CD4-positive, alpha-beta T cell treated with Interleukin-12 subunit alpha and Interleukin-12 subunit beta, for 1 hour (primary cell): ENCODE results near the gene TDRD12.

ENCODE experiments used
- DNase-seq: peaks from one replicate; pipeline ENCODE4 v3.0.0-alpha.2; 2020

Gene TDRD12, protein sequence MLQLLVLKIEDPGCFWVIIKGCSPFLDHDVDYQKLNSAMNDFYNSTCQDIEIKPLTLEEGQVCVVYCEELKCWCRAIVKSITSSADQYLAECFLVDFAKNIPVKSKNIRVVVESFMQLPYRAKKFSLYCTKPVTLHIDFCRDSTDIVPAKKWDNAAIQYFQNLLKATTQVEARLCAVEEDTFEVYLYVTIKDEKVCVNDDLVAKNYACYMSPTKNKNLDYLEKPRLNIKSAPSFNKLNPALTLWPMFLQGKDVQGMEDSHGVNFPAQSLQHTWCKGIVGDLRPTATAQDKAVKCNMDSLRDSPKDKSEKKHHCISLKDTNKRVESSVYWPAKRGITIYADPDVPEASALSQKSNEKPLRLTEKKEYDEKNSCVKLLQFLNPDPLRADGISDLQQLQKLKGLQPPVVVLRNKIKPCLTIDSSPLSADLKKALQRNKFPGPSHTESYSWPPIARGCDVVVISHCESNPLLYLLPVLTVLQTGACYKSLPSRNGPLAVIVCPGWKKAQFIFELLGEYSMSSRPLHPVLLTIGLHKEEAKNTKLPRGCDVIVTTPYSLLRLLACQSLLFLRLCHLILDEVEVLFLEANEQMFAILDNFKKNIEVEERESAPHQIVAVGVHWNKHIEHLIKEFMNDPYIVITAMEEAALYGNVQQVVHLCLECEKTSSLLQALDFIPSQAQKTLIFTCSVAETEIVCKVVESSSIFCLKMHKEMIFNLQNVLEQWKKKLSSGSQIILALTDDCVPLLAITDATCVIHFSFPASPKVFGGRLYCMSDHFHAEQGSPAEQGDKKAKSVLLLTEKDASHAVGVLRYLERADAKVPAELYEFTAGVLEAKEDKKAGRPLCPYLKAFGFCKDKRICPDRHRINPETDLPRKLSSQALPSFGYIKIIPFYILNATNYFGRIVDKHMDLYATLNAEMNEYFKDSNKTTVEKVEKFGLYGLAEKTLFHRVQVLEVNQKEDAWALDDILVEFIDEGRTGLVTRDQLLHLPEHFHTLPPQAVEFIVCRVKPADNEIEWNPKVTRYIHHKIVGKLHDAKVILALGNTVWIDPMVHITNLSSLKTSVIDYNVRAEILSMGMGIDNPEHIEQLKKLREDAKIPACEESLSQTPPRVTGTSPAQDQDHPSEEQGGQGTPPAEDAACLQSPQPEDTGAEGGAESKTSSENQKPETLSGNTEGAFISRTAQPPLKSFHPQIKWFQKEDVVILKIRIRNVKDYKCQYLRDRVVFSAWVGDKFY (N-terminal part only)

DNA sequence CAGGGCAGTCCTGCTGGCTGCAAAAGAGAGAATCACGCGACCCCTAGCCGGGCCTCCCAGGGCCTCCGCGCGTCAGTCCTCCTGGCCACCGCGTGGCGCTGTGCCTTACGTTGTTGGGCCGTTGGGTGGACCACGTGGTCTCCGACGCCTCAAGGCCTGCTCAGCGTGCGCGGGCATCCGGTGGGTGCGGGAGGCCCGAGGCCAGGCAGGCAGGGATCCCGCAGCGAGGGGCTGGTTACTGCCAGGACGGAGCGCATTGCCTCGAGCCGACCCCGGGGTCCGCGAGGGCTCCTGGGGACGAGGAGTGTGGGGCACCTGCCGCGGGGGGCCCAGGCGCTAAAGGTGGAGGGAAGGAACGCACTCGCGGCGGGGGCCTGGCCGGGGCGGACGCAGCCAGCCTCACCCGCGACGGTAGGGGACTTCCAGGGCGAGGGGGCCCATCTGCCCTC, at the start of gene TDRD12:
TDRD12 (plus strand) TSS at position 157 of the 449 bp plus-strand sequence. CDS start 306 bp downstream, outside the sequence.
- no peak for DNase-seq

GRCh38 chr19:32671883-32672593, 47.5 kb upstream of the TDRD12 start:
- DNase-seq: no peak

DNA sequence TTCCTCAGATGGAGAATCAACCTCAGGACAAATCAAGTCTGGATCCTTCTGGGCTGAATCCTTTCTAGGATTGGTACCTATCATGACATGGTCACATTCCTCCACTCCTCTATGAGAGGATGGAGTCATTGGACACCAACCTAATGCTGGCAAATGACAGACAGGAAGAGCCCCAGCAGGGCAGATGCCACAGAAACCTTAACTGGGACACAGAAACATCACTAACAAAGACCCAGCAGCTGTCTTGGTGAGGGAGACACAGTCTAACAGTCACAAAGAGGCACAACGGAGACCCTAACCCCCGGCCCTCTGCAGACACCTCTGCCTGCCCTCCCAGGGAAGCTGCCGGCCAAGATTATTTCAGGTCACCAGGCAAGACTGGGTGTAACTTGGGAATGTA, 46.7 kb upstream of the TDRD12 start:
- DNase-seq: no peak

DNA sequence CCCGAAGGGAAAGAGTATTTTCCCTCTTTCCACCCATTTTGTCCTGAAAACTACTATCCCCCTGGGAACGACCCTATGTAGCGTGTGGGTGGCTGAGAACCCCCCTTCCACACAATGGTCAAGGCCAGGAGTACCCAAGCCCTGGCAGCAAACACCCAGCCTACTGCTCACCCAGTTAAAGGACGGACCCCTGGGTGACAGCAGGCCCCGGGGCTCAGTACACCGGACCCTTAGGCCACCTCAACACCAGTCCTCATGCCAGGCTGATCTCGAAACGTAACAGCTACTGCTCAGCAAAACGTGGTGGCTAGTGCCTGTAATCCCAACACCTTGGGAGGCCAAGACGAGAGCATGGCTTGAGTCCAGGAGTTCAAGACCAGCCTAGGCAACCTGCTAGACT, 46.0 kb upstream of the TDRD12 start:
- DNase-seq: no peak

DNA sequence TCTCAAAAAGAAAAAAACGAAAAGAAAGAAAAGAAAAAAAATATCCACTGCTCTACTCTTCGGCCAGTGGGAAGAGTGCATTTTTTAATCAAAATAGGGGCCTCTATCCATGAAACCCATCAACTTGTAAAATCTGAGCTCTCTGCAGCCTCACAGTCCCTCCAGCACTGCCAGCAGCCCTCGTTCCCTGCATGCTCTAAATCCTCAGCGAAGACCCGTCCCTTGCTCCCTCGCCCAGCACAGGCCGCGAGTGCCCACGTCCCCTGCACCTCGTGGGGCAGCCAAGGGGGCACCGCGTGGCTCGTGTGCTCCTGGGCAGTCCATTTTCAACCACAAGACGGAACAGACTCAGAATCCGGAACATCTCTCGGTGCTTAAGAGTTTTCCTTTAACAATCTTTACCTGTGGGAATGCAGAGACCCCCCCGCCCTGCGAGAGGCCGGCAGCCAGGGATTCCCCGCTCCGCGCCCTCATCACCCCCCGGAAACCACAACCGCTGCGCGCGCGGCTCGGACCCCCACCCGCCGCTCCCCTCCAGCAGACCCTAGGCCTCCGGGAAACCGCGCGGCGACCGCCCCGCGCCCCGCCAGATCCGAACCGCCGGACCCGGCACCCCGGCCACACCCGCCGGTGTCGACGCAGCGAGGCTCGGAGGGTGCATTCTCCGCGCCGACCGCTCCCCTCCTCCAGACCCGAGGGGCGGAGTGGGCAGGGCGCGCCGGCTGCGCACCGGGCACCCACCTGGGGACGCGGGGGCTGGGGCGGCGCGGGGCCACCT, 45.2 kb upstream of the TDRD12 start:
- DNase-seq: peak; percentile 39

DNA sequence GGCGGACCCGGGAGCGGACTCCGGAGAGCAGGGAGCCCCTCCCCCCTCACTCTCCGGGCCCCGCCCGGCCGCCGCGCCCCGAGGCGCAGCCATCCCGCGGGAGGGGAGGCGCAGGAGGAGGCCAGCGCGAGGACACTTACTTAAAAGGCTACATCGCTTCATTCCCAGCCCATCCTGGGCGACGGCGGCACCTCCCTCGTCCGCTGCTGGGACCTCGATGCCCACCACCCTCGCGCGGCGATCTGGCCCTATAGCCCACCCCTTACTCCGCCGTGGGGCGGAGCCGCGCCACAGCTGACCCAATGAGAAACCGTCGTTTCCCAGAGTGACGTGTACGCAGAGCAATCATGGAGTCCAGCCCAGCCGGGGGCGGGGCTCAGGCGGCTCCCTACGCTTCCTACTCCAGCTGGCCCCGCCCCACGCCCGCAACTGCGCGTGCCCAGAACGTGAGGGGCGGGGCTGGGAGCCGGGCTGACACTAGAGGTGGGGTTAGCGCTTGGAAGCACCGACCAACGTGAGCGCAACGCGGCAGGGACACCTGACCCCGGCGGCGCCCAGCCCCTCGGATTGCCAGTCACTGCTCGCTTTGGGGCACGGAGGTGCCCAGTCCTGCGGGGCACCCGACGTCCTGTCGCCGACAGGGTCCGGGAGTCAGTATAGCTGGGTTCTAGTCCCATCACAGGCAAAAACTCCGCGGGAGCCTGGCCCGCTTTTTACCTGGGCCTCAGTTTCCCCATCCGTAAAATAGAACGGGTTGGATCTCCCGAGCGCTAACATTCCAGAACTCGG, 44.4 kb upstream of the TDRD12 start, which contains the start of gene ANKRD27:
ANKRD27 (minus strand) TSS at position 250 of the 789 bp plus-strand sequence. CDS start 16,165 bp downstream, outside the sequence.
- DNase-seq: peak; percentile 98

GRCh38 chr19:32675720-32676185, 43.8 kb upstream of the TDRD12 start, which contains the start of gene RGS9BP:
TSS of gene RGS9BP (plus strand) at chr19:32675848. CDS start at chr19:32676264, 416 bp downstream.
- peak; percentile 76 for DNase-seq

GRCh38 chr19:32676186-32676894, 43.2 kb upstream of the TDRD12 start:
- DNase-seq: peak; percentile 19

DNA sequence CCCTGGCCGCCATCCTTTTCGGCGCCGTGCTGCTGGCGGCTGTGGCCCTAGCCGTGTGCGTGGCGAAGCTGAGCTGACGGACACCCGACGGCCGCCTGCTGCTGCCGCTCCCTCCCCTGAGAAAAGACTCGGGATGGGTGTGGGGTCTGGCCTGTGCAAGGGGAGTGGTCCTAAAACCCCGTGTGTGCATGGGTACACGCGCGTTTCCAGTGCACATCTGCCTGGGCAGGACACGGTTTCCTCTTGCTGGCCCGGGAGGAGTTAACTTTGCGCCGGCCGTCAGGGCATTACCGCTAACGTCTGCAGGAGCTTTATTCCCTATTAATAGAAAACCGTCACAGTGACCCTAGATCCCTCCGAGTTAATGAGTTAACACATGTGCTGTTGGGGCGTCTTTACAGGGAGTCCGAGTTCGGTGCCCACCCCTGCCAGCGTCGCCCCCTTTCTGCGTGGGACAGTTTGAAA, 42.6 kb upstream of the TDRD12 start:
- DNase-seq: no peak

DNA sequence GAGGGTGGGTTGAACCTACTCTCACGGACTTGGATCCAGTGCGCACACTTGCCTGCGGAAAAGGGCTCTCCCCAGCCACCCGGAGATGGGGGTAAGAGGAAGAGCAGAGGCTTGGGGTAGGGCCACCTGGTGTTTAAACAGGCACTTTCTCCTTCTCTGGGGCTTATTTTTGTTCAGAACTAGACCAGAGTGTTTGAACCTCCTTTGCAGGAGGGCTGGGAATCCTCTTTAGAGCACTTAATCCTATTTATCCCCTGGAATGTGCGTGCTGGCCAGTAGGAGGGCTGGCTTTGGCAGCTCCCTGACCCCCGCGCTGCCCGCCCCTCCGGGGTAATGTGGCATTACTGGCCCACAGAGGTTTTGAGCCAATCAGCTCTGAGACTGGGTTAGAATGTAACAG, 41.9 kb upstream of the TDRD12 start:
- no peak for DNase-seq

DNA sequence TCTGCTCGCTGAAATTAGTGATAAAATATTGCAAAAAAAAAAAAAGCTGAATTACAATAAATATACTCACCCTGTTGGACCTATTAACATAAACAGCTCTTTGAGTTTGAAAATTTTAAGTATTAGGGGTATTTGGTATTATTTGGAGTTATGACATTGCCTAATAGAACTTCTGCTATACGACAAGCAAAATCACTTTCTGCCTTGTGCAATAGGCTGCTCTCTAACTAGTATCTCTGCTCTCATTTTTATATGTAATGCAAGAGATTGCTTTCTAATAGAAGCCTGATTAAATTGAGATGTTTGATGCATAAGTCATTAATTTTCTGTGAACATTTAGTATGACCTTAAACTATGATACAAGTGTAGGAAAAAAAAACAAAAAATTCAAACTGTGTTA, 38.6 kb upstream of the TDRD12 start:
- no peak for DNase-seq

GRCh38 chr19:32682317-32682716, 37.2 kb upstream of the TDRD12 start:
- DNase-seq: no peak

GRCh38 chr19:32686847-32687475, 32.6 kb upstream of the TDRD12 start:
- DNase-seq: no peak

- DNase-seq: no peak
Observed at GRCh38 chr19:32687681-32688080, 31.9 kb upstream of the TDRD12 start.

- DNase-seq: no peak
Observed at GRCh38 chr19:32688311-32688710, 31.3 kb upstream of the TDRD12 start.

GRCh38 chr19:32691291-32691951, 28.1 kb upstream of the TDRD12 start, which contains the start of gene NUDT19:
TSS of gene NUDT19 (plus strand) at chr19:32691821. CDS start at chr19:32691961, 140 bp downstream.
- DNase-seq: peak; percentile 77

DNA sequence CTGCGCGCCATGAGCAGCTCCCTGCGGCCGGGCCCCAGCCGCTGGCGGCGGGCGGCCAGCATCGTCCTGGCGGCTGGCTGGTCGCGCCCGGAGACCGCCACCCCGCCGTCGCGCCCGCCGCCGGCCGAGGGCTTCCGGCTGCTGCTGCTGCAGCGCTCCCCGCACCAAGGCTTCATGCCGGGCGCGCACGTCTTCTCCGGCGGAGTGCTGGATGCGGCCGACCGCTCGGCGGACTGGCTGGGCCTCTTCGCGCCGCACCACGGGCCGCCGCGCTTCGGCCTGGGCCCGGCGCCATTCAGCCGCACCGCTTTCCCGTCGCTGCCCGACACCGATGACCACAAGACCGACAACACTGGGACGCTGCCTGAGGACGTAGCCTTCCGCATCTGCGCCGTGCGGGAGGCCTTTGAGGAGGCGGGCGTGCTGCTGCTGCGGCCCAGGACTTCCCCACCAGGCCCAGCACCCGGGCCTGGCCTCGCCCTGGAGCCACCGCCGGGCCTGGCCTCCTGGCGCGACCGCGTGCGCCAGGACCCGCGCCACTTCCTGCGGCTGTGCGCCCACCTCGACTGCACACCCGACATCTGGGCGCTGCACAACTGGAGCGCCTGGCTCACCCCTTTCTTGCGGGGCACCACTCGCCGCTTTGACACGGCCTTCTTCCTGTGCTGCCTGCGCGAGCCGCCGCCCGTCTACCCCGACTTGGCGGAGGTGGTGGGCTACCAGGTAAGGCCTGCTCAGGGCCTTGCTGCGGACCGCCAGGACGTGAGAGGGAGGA, 27.4 kb upstream of the TDRD12 start:
- peak; percentile 49 for DNase-seq

GRCh38 chr19:32692727-32693061, 26.9 kb upstream of the TDRD12 start:
- DNase-seq: no peak
